DND-41 (cell line): ENCODE data around the gene GLIS2.

ENCODE experiments used
- ATAC-seq: fragments of 200-7000 bp; cut with Tn5 transposase; 3 replicates; pipeline ENCODE4 v1.9.1; 2021; ENCODE audit warnings: low read depth; ENCODE audit not compliant: insufficient read depth
- DNase-seq: peaks from one replicate; pipeline ENCODE4 v3.0.0-alpha.2; 2020
- H2AFZ ChIP-seq: 2 replicates; pipeline ENCODE4 v1.6.0; 2012; ENCODE audit warnings: low read depth, low read length
- H3K27ac ChIP-seq: 2 replicates; pipeline ENCODE4 v1.5.1; 2012; ENCODE audit warnings: low read length, inconsistent platforms
- H3K27me3 ChIP-seq: fragments of 200-600 bp; sonication (generic); 2 replicates; pipeline ENCODE4 v1.6.0; 2012; ENCODE audit warnings: low read length, mild to moderate bottlenecking, inconsistent platforms; ENCODE audit not compliant: insufficient read depth, poor library complexity
- H3K36me3 ChIP-seq: 2 replicates; pipeline ENCODE4 v1.5.1; 2012; ENCODE audit warnings: low read length, inconsistent platforms; ENCODE audit not compliant: insufficient read depth
- H3K4me1 ChIP-seq: 2 replicates; pipeline ENCODE4 v1.5.1; 2012; ENCODE audit warnings: mild to moderate bottlenecking, low read length; ENCODE audit not compliant: insufficient read depth
- H3K4me2 ChIP-seq: 2 replicates; pipeline ENCODE4 v1.6.0; 2012; ENCODE audit warnings: mild to moderate bottlenecking, moderate library complexity, low read length, inconsistent platforms; ENCODE audit not compliant: insufficient read depth
- H3K4me3 ChIP-seq, 2 experiments: fragments of 200-600 bp in 1 of 2; shearing (Covaris generic) in 1 of 2; 2 replicates each; pipeline ENCODE4 v1.5.1; 2012 to 2016; ENCODE audit warnings: inconsistent platforms in 2 of 2, low read length in 2 of 2, mild to moderate bottlenecking in 2 of 2, low read depth in 1 of 2, moderate library complexity in 1 of 2
- H3K79me2 ChIP-seq: 2 replicates; pipeline ENCODE4 v1.6.0; 2012; ENCODE audit warnings: low read length, inconsistent platforms; ENCODE audit not compliant: insufficient read depth
- H3K9ac ChIP-seq: 2 replicates; pipeline ENCODE4 v1.6.0; 2012; ENCODE audit warnings: low read depth, mild to moderate bottlenecking, inconsistent platforms, low read length, moderate library complexity
- H3K9me3 ChIP-seq: 2 replicates; pipeline ENCODE4 v1.5.1; 2012; ENCODE audit warnings: low read length, moderate library complexity, mild to moderate bottlenecking, inconsistent platforms; ENCODE audit not compliant: insufficient read depth, severe bottlenecking
- H4K20me1 ChIP-seq: 2 replicates; pipeline ENCODE4 v1.6.0; 2012; ENCODE audit warnings: low read length; ENCODE audit not compliant: insufficient read depth
- EZH2 ChIP-seq: IDR thresholded peaks from 3 replicates; pipeline ENCODE4 v1.6.1; 2012; ENCODE audit warnings: borderline replicate concordance, low read depth, mild to moderate bottlenecking, moderate library complexity, low read length, inconsistent platforms; ENCODE audit not compliant: severe bottlenecking
- TF ChIP-seq, protein P1 (sequence below): IDR thresholded peaks from 2 replicates; pipeline ENCODE4 v1.5.1; 2012; ENCODE audit warnings: borderline replicate concordance, low read length, moderate library complexity, mild to moderate bottlenecking; ENCODE audit not compliant: poor library complexity, severe bottlenecking; ENCODE audit errors: extremely low read depth

GLIS2 gene

DNA sequence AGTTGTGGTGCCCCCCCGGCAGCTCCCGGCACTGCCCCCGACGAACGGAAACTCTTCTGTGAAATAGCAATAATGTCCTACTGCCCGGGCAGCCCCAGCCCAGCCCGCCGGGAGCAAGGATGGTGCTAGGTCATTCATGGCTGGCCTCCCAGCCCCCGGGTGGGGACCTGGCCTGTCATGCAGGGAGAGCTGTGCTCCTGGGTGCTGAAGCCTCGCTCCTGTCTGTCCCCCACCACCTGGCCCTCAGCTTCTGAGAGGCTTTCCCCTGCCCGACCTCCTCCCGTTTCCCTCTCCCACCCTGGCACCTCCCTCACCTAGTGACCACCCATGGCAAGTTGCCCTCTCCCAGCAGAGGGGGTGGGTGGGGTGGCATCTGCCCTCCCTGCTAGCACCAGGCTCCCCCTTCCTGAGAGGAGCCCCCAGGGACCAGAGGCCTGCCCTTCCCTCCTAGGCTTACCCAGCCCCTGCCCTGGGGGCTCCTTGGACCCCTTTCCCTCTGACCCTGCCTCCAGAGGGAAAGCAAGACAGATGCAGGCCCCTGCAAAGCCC lies 21.7 kb downstream of the GLIS2 start:
- Histone ChIP-seq H3K9ac (no peak overlapping the region), H3K4me1 (no peaks in the 10 kb centered on the region), H3K4me2 (no peak overlapping the region), H3K79me2 (peaks cover 8% of the 10 kb centered on the region; the same call in 1 of the 2 replicates), H3K4me3 (no peak overlapping the region), H3K27ac (no peak overlapping the region), H3K27me3 (no peaks in the 10 kb centered on the region), H3K36me3 (peaks cover 31% of the 10 kb centered on the region), H4K20me1 (peaks cover 45% of the 10 kb centered on the region), H3K9me3 (no peaks in the 10 kb centered on the region), H2AFZ (no peak overlapping the region)
- ATAC-seq (no peak), DNase-seq (no peak)
- TF ChIP-seq EZH2, result no peak
- TF ChIP-seq, protein P1, sequence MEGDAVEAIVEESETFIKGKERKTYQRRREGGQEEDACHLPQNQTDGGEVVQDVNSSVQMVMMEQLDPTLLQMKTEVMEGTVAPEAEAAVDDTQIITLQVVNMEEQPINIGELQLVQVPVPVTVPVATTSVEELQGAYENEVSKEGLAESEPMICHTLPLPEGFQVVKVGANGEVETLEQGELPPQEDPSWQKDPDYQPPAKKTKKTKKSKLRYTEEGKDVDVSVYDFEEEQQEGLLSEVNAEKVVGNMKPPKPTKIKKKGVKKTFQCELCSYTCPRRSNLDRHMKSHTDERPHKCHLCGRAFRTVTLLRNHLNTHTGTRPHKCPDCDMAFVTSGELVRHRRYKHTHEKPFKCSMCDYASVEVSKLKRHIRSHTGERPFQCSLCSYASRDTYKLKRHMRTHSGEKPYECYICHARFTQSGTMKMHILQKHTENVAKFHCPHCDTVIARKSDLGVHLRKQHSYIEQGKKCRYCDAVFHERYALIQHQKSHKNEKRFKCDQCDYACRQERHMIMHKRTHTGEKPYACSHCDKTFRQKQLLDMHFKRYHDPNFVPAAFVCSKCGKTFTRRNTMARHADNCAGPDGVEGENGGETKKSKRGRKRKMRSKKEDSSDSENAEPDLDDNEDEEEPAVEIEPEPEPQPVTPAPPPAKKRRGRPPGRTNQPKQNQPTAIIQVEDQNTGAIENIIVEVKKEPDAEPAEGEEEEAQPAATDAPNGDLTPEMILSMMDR, result no peak

DNA sequence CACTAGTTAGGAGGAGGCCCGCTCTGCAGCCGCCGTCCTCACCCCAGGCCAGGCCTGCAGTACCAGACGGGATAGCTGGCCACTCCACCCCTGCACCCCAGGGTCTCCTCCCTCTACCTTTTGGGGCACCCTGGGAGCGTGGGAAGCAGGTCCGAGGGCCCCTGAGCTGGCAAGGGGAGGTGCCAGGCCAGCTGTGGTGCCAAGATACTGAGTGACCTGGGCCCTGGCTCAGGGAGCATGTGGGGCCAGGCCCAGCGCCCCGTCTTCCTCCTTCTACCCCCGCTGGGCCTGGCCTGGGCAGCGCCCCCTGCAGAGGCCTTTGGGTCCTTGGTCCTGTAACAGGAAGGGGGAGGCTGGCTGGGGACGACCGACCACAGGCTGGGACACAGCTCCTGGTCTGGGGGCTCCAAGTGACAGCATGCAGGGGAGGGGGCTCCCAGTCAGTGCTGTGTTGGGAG lies 22.3 kb downstream of the GLIS2 start:
- H2AFZ ChIP-seq, result no peak overlapping the region
- H3K4me1 ChIP-seq, result no peaks in the 10 kb centered on the region
- H3K9ac ChIP-seq, result no peak overlapping the region
- TF ChIP-seq EZH2, result no peak
- TF ChIP-seq, protein P1, result no peak
- DNase-seq (no peak), ATAC-seq (peak; percentile 18; the same call in 1 of the 3 replicates)
- peaks cover 35% of the 10 kb centered on the region for H3K36me3 ChIP-seq
- no peak overlapping the region for H3K4me3 ChIP-seq
- H3K9me3 ChIP-seq, result no peaks in the 10 kb centered on the region
- no peak overlapping the region for H3K4me2 ChIP-seq
- H3K27ac ChIP-seq, result no peak overlapping the region
- peaks cover 47% of the 10 kb centered on the region for H4K20me1 ChIP-seq
- H3K27me3 ChIP-seq, result no peaks in the 10 kb centered on the region
- H3K79me2 ChIP-seq, result peaks cover 12% of the 10 kb centered on the region

DNA sequence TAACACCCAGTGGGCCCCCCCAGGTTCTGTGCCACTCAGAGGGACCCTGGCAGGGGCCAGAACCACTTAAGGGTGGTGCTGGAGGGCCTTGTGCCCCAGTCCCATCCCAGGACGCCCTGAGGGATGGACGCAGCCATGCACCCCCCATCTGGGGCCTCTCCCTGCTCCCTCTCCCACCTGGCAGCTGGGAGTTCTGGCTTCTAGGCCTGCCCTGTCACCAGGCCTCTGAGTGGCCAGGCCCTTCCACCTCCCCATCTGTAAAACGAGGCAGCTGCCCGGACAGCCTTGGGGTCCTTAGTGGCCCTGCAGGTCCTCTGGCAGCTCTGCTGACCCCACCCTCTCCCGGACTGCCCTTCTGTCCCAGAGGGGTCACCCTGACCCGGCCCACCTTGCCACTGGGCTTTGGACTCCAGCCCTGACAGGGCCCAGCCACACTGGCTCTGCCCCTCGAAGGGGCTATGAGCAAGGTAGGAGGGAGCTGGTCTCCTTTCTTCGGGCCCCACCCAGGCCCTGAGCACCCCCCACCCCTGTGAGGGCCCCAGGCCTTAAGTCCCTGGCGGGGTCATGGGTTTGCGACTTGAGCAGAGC lies 22.9 kb downstream of the GLIS2 start:
- H3K4me3 ChIP-seq, result no peak overlapping the region
- ATAC-seq (no peak), DNase-seq (no peak)
- no peaks in the 10 kb centered on the region for H3K9me3 ChIP-seq
- no peak overlapping the region for H3K27ac ChIP-seq
- peaks cover 19% of the 10 kb centered on the region for H3K79me2 ChIP-seq
- H3K27me3 ChIP-seq, result no peaks in the 10 kb centered on the region
- no peak overlapping the region for H3K4me2 ChIP-seq
- peaks cover 53% of the 10 kb centered on the region for H4K20me1 ChIP-seq
- no peak overlapping the region for H3K9ac ChIP-seq
- no peaks in the 10 kb centered on the region for H3K4me1 ChIP-seq
- TF ChIP-seq EZH2, result no peak
- TF ChIP-seq, protein P1, result no peak
- no peak overlapping the region for H2AFZ ChIP-seq
- peaks cover 41% of the 10 kb centered on the region for H3K36me3 ChIP-seq
